ENCODE measurements around the gene KCNB1. TPM values are rescaled to one million over a fixed set of nuclear protein-coding genes. Genes with fewer than 3 reads are reported as not detected.

The KCNB1 gene
- total RNA-seq, 1 donor from 2014 or later = 1.3 TPM

- no peak for DNase-seq (ENCODE audit: low spot score)
- Mint-ChIP-seq H3K27ac (ENCODE audit: unreplicated experiment) (no peak overlapping the region), H3K4me3 (ENCODE audit: unreplicated experiment) (no peak overlapping the region), H3K36me3 (ENCODE audit: low read depth) (no peaks in the 10 kb centered on the region), H3K27me3 (ENCODE audit: low read depth) (peaks cover 3% of the 10 kb centered on the region), H3K4me1 (ENCODE audit: low read depth) (peaks cover 43% of the 10 kb centered on the region), H3K9me3 (ENCODE audit: low read depth) (peaks cover 3% of the 10 kb centered on the region)
- no peak for TF ChIP-seq CTCF (IDR thresholded peaks at IDR 0.05)
Measured at GRCh38 chr20:49420811-49421295, 61.6 kb downstream of the KCNB1 start.

GRCh38 chr20:49420292-49420691, 62.2 kb downstream of the KCNB1 start:
- Mint-ChIP-seq H3K27ac (ENCODE audit: unreplicated experiment) (peak overlapping the region; percentile 14), H3K4me1 (ENCODE audit: low read depth) (peaks cover 44% of the 10 kb centered on the region)
- no peak for TF ChIP-seq CTCF (IDR thresholded peaks at IDR 0.05)

GRCh38 chr20:49419785-49420184, 62.7 kb downstream of the KCNB1 start:
- Mint-ChIP-seq H3K4me3 (ENCODE audit: unreplicated experiment) (no peak overlapping the region), H3K36me3 (ENCODE audit: low read depth) (no peaks in the 10 kb centered on the region), H3K27me3 (ENCODE audit: low read depth) (no peaks in the 10 kb centered on the region), H3K4me1 (ENCODE audit: low read depth) (peaks cover 45% of the 10 kb centered on the region), H3K9me3 (ENCODE audit: low read depth) (peaks cover 3% of the 10 kb centered on the region), H3K27ac (ENCODE audit: unreplicated experiment) (peak overlapping the region; percentile 14)
- TF ChIP-seq CTCF (IDR thresholded peaks at IDR 0.05) = no peak
- DNase-seq (ENCODE audit: low spot score) = no peak

More at GRCh38 chr20:49420292-49420691, 62.2 kb downstream of the KCNB1 start:
- no peaks in the 10 kb centered on the region for H3K36me3 Mint-ChIP-seq (ENCODE audit: low read depth)
- peaks cover 3% of the 10 kb centered on the region for H3K9me3 Mint-ChIP-seq (ENCODE audit: low read depth)
- H3K4me3 Mint-ChIP-seq (ENCODE audit: unreplicated experiment) = no peak overlapping the region
- no peak for DNase-seq (ENCODE audit: low spot score)
- peaks cover 2% of the 10 kb centered on the region for H3K27me3 Mint-ChIP-seq (ENCODE audit: low read depth)

GRCh38 chr20:49418809-49419208, 63.7 kb downstream of the KCNB1 start:
- no peaks in the 10 kb centered on the region for H3K36me3 Mint-ChIP-seq (ENCODE audit: low read depth)
- TF ChIP-seq CTCF (IDR thresholded peaks at IDR 0.05) = no peak
- H3K4me1 Mint-ChIP-seq (ENCODE audit: low read depth) = peaks cover 42% of the 10 kb centered on the region
- no peak overlapping the region for H3K4me3 Mint-ChIP-seq (ENCODE audit: unreplicated experiment)
- no peak for DNase-seq (ENCODE audit: low spot score)
- peaks cover 3% of the 10 kb centered on the region for H3K9me3 Mint-ChIP-seq (ENCODE audit: low read depth)
- H3K27me3 Mint-ChIP-seq (ENCODE audit: low read depth) = peaks cover 4% of the 10 kb centered on the region
- H3K27ac Mint-ChIP-seq (ENCODE audit: unreplicated experiment) = no peak overlapping the region

GRCh38 chr20:49417843-49418555, 64.5 kb downstream of the KCNB1 start:
- H3K4me3 Mint-ChIP-seq (ENCODE audit: unreplicated experiment) = no peak overlapping the region
- H3K36me3 Mint-ChIP-seq (ENCODE audit: low read depth) = no peaks in the 10 kb centered on the region
- H3K27ac Mint-ChIP-seq (ENCODE audit: unreplicated experiment) = no peak overlapping the region
- peaks cover 42% of the 10 kb centered on the region for H3K4me1 Mint-ChIP-seq (ENCODE audit: low read depth)
- no peak for DNase-seq (ENCODE audit: low spot score)
- H3K9me3 Mint-ChIP-seq (ENCODE audit: low read depth) = peaks cover 3% of the 10 kb centered on the region
- TF ChIP-seq CTCF (IDR thresholded peaks at IDR 0.05) = no peak
- peaks cover 6% of the 10 kb centered on the region for H3K27me3 Mint-ChIP-seq (ENCODE audit: low read depth)

Data from chondrocyte (in vitro differentiated cells).